Peyer's patch (tissue), 4 donors: ENCODE results near the gene NTPCR.

Source experiments
- POLR2A ChIP-seq, 2 donors: fragments of 450-650 bp; IDR thresholded peaks; one replicate each; pipeline ENCODE4 v1.5.1; 2017; ENCODE audit warnings: antibody characterized with exemption in 2 of 2, mild to moderate bottlenecking in 2 of 2, moderate library complexity in 2 of 2
- TF ChIP-seq, protein P1 (sequence below), 6 experiments: fragments of 450-650 bp in 4 of 6; fragments of 200-600 bp in 2 of 6; sonication (generic) in 1 of 6; IDR thresholded peaks; one replicate each; pipeline ENCODE4 v1.5.1; 2017 to 2019; ENCODE audit warnings: antibody characterized with exemption in 6 of 6, mild to moderate bottlenecking in 3 of 6, moderate library complexity in 1 of 6

DNA sequence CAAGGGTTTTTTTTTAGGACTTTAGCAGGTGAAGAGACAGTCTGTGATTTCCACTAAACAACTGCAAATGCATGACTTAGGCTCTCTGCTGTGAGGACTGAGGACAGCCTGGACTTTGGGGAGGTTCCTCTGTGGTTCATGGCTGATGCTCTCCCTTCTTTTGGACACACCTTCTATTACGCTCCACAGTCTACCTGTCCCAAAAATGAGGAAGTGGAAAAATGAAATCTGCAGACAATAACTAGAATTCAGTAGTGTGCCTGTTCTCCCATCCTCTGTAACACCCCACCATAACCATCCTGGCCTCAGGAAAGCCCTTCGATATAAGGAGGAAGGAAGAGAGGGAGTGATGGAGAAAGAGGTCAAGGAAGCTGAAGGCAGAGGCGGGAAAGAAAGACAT lies 68.7 kb downstream of the NTPCR start:
- TF ChIP-seq, protein P1, sequence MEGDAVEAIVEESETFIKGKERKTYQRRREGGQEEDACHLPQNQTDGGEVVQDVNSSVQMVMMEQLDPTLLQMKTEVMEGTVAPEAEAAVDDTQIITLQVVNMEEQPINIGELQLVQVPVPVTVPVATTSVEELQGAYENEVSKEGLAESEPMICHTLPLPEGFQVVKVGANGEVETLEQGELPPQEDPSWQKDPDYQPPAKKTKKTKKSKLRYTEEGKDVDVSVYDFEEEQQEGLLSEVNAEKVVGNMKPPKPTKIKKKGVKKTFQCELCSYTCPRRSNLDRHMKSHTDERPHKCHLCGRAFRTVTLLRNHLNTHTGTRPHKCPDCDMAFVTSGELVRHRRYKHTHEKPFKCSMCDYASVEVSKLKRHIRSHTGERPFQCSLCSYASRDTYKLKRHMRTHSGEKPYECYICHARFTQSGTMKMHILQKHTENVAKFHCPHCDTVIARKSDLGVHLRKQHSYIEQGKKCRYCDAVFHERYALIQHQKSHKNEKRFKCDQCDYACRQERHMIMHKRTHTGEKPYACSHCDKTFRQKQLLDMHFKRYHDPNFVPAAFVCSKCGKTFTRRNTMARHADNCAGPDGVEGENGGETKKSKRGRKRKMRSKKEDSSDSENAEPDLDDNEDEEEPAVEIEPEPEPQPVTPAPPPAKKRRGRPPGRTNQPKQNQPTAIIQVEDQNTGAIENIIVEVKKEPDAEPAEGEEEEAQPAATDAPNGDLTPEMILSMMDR (IDR thresholded peaks at IDR 0.05): no peak
- no peak for TF ChIP-seq POLR2A (IDR thresholded peaks at IDR 0.05)
